Medulla oblongata (tissue), 1 donor: Measurements from ENCODE around the gene TANK.
"Not testable (repeated sequence)": the region's sequence is repeated elsewhere in the genome, so short reads cannot be mapped to it uniquely, and the experiment has no call there.

Experiments
- DNase-seq: peaks from one replicate; pipeline ENCODE4 v3.0.0-alpha.2; 2015; ENCODE audit errors: extremely low spot score

Gene TANK

DNA sequence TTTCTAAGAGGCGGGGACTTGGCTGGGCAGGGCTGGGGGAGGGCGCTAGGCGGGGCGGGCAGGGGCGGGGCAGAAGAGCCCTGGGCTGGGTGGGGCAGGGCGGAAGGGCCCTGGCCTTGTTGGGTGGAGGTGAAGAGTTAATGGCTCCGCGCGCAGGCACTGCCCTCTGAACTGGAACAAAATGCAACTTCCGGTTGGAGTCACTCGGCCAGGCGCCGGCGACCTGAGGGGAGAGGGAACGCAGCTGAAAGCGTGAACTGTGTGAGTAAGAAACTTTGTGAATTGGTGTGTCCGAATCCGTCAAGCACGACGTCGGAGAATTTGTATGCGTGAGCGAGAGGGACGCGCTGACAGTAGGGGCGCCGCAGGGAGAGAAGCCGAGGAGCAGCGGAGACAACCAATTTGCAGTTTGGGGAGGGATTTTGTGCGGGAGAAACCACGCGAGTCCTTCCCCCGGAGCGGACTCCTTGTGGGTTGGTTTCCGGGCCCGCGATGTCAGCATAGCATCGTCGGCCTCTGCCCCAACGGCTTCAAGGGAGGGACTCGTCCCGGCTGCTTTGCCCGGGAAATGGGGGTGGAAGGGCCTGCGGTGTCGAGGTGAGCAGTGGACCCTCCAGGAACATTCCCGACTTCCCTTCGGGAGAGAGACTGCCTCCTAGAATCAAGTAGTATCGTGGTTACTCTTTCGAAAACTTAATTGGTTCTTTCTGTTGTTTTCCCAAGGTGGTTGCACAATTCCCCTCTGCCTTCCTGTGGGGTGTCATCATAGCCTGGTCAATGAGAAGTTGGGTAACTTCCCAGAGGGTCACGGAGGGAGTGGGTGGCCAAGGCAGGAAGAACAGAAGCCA, at the start of gene TANK:
Gene TANK (plus strand): TSS at position 203 of the 848 bp plus-strand sequence. CDS start 19,235 bp downstream, outside the sequence.
- DNase-seq = peak; percentile 94

DNA sequence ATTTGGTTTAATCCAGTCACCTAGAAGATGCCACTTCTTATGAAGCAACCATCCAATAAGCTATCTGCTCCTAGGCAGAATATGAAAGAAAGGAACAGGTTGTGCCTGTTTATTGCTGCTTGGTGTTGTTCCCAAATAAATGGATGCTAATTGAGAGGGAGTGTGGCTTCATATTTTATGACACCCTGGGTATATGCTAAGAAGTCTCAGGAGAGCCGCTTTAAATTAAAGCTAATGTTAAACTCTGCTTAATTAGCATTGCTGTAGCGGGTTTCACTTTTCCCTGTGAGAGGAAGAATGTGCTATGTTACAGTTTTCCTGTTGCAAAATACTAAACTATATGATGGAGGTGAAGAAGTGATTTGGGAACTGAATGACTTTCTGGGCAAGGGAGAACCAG, 48.7 kb upstream of the TANK start:
- DNase-seq = no peak

DNA sequence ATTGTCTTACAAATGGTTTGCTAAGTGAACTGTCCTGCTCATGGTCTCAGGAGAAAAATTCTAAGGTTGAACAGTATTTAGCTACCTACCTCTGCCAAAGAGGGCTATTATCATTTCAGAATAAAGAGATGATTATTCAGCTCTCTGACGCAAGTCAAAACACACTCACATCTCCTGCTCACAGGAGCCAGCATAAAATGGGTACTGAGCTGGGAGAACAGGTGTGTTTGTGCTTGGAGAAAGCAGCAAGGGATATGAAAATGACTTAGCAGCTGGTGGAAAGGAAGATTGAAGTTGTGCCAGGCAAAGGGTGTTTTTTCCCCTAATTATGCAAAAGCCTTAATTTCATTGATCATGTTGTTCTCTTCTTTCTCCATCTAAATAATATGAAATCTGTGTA, 47.3 kb upstream of the TANK start:
- no peak for DNase-seq

- no peak for DNase-seq
Measured at GRCh38 chr2:161113693-161114575, 46.3 kb upstream of the TANK start.

DNA sequence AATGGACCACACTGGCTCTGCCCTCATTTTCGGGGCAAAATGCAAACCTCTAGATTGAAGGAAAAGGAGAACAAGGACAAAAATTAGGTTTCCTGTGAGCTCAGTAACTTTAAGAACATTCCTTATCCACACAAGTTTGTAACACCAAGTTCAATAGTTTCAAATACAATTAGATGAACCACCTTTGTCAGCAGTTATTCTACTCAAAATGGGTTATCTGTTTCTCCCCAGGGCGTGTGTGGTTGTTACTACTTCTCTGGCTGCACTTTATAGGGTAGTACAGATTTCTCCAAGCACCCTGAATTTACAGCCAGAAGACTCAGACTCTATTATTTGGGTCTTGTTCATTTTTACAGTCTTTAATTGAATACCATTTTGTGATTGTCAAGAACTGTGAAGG, 45.0 kb upstream of the TANK start:
- DNase-seq = no peak

GRCh38 chr2:161115605-161116380, 44.4 kb upstream of the TANK start:
- DNase-seq = no peak

GRCh38 chr2:161116509-161116908, 43.7 kb upstream of the TANK start:
- DNase-seq = no peak

- DNase-seq = no peak
Measured at GRCh38 chr2:161117506-161117905, 42.7 kb upstream of the TANK start.

DNA sequence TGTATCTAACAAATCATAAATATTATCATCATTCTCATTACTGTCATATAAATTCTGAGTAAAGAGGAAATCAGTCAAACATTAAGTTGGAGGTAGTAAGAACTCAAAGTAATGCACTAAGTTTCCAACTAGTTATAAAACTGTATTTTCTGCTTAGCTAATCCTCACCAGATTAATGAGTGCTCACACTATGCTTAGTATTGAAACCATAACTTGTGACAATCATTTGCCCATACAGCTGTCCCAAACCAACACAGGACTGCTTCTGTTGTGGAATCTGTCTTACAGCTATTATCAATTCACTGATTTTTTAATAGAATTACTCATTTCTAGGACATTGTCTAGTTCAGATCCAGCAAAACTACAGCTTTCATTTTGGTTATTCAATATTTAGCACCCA, 41.5 kb upstream of the TANK start:
- no peak for DNase-seq

DNA sequence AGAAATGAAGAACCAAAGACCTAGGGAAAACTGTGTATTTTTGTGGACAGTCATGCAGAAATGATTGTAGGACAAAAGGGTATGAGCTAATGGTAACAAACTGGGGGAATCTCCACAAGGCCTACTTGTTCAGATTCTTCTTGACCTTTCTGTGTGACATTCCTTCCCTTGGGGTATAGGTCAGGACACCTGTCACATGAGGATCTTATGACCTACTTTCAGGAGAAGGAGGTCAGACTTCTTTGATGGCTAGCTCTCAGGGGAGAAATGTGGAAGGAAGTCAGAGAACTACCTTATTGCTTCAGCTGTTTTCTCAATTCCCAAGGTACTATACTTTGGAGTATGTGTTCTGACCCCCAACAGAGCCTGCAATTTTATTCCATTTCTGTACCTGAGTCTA, 40.7 kb upstream of the TANK start:
- DNase-seq = no peak

DNA sequence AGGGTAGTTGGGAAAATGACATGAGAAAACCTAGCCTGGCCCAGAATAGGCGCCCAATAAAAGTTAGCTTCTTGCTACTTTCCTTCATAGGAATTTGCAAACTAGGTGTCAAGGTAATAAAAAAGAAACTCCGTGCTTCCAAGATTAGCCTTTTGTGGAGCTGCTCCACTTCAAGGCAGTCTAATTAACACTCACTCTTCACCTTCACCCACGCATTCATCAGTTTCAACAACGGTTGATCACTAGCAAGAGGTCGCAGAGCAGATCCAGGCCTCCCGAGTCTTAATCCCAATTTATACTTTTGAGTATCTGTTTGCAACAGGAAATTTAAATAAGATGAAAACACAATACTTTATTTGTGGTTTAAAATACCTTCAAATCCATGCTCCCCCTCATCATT, 39.5 kb upstream of the TANK start:
- DNase-seq = no peak

- DNase-seq = no peak
Measured at GRCh38 chr2:161121622-161122021, 38.6 kb upstream of the TANK start.

DNA sequence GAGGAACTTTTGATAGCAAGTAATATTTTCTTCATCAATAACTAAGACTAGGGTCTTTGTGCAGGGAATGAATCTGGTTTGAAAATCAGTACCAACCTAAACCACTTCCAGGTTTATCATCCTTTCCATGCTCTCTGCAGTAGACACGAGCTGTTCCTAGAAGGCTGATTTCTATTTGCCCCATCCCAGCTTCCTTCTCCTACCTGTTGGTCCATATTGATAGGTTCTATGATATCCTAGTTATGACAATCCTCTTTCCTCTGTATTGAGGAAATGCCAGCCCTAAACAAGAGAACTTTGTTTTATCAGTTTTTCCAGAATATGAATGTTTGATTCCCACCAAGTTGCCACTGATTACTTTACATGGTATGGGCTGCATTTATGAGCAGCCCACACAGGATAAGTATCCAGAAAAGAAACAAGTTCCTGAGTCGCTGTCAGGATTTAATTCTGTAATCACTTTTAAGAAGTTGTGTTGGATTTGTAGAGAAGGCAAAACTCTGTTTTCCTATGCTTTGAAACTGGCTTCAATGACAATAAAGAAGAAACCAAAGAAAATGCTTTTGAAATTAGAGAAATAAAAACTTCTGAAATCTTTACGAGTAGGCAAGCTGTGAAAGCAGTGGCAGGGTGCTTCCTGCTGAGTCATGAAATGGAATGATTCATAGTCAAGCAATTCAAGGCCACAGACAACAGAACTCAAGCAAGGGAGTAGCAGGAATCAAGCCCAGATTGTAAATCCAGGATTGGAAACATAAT, 37.3 kb upstream of the TANK start:
- peak; percentile 65 for DNase-seq

DNA sequence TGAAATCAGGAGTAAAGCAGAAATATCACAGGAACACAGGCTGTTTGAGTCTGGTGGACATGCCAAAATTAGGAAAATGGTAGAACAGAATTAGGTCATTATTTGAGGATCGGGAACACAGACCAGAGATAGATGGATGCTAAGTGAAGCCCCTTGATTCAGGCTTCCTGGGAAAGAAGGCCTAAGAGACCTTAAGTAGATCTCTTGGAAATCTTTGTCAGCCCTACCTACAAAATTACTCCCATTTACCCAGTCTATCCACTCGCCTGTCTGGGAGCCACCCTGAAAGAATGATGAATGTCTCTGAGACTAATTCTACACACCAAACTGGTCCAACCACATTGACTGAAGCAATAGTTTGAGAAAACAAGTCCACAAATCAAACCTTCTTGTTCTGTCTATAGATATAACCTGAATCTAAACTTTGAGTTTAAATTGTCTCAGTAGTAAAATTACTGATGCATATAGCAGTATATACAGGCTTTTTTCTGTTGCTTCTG, 36.6 kb upstream of the TANK start:
- no peak for DNase-seq

DNA sequence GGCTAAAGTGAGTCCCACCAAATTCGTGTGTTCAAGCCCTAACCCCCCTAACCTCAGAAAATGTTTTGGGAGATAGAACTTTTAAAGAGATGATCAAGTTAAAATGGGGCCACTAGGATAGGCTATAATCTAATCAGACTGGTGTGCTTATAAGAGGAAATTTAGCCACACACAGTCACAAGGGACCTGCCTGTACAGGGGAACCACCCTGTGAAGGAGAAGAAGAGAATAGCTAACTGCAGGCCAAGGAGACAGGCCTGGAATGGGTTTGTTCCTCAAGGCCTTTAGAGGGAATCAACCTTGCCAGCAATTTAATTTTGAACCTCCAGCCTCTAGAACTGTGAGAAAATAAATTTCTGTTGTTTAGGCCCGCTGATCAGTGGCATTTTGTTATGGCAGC, 36.0 kb upstream of the TANK start:
- DNase-seq = no peak

- no peak for DNase-seq
Measured at GRCh38 chr2:161128885-161129284, 31.3 kb upstream of the TANK start.

GRCh38 chr2:161130354-161130753, 29.9 kb upstream of the TANK start:
- DNase-seq = no peak

DNA sequence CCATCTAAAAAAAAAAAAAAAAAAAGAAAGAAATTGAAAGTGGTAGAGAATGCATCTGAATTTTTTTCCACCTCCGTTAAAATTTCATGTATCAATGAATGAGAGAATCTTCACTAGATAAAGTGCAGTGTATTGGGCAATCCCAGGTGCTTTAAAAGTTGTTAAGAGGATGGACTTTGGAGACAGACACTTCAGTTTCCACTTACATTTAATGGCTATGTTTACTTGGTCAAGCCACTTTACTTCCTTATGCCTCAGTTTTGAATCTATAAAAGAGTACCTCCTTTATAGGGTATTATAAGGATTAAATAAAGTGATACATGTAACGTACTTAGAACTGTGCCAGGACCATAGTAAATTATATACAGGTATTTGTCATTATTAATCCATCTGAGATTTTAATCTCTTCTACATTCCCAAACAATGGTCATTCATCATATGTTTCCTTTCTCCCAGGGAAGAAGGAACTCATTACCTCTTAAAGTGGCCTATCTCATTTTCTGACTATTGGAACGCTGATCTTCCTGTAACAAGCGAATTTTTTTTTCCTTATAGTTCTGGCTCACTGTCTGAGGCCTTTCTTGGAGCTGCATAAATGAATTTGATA, 29.1 kb upstream of the TANK start:
- no peak for DNase-seq

DNA sequence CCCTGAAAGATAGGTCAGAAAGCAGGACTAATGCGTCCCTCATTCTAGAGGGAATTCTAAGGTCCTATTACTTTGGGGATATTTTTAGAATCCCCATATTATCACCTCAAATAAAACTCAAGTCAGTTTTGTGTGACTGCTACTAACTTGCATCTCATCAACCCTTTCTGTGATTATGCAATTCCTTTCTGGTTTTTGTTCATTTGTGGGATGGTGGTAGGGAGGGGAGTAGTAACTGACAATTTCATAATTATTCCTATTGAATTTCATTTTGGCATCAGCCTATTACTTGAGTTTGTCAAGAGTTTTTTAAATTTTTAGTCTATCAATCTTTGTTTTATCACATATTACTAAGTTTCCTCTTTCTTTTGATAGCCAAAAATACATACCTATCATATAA, 28.4 kb upstream of the TANK start:
- DNase-seq = no peak

DNA sequence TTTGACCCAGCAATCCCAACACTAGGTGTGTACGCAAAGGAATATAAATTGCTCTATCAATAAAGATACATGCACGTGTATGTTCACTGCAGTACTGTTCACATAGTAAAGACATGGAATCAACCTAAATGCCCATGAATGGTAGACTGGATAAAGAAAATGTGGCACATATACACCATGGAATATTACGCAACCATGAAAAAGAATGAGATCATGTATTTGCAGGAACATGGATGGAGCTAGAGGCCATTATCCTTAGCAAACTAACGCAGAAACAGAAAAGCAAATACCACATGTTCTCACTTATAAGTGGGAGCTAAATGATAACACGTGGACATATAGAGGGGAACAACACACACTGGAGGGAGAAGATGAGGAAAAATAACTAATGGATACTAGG, 27.8 kb upstream of the TANK start:
- DNase-seq = not testable (repeated sequence)

DNA sequence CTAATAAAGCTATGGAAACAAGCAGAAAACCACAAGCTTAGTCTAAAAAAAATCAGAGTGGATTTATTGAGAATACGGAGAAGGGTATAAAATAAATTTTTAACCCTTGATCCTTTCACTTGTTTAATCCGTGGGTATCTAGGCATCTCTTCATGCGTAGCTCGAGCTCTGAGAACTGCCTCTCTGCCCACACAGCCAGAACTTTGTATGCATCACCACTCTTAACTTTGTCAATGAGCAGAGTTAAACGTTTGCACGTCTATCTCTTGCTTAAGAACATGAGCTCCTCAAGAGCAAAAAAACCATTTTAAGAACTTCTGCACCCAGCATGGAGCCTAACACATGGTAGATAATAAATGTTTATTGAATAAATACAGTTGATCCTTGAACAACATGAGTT, 26.9 kb upstream of the TANK start:
- DNase-seq = no peak
